ENCODE measurements around the gene BTAF1.
"Not testable (repeated sequence)": the region's sequence is repeated elsewhere in the genome, so short reads cannot be mapped to it uniquely, and the experiment has no call there.

The BTAF1 gene

GRCh38 chr10:92024700-92025099 is 101.1 kb downstream of the BTAF1 start:
- DNase-seq, result no peak
- intact Hi-C loops (cut with DNase I), result no loop called here

- DNase-seq; intact Hi-C loops (cut with DNase I): not testable (repeated sequence)
These were observed 101.8 kb downstream of the BTAF1 start for GRCh38 chr10:92025340-92025739.

- intact Hi-C loops (cut with DNase I), result no loop called here
These were observed 103.6 kb downstream of the BTAF1 start for GRCh38 chr10:92027141-92027540.

GRCh38 chr10:92031580-92031979 is 108.0 kb downstream of the BTAF1 start:
- intact Hi-C loops (cut with DNase I), result no loop called here
- no peak for DNase-seq

More at GRCh38 chr10:92027141-92027540, 103.6 kb downstream of the BTAF1 start:
- DNase-seq, result no peak

GRCh38 chr10:92033070-92033469 is 109.5 kb downstream of the BTAF1 start:
- DNase-seq; intact Hi-C loops (cut with DNase I): not testable (repeated sequence)

GRCh38 chr10:92038949-92039348 is 115.4 kb downstream of the BTAF1 start:
- intact Hi-C loops (cut with DNase I), result no loop called here
- DNase-seq, result no peak

GRCh38 chr10:92042541-92042940 is 119.0 kb downstream of the BTAF1 start:
- no peak for DNase-seq

GRCh38 chr10:92045641-92046106 is 122.1 kb downstream of the BTAF1 start:
- intact Hi-C loops (cut with DNase I), result no loop called here
- peak in 5 of 42 donors; percentile 4 to 18 (median 10) for DNase-seq

More at GRCh38 chr10:92042541-92042940, 119.0 kb downstream of the BTAF1 start:
- intact Hi-C loops (cut with DNase I), result no loop called here

- DNase-seq, result no peak
- intact Hi-C loops (cut with DNase I), result no loop called here
These were observed 123.6 kb downstream of the BTAF1 start for GRCh38 chr10:92047215-92047614.

GRCh38 chr10:92052088-92052487 is 128.5 kb downstream of the BTAF1 start:
- no peak for DNase-seq
- intact Hi-C loops (cut with DNase I), result no loop called here

- intact Hi-C loops (cut with DNase I), result no loop called here
These were observed 129.2 kb downstream of the BTAF1 start for GRCh38 chr10:92052741-92053140.

GRCh38 chr10:92054807-92055206 is 131.2 kb downstream of the BTAF1 start:
- no peak for DNase-seq

More at GRCh38 chr10:92052741-92053140, 129.2 kb downstream of the BTAF1 start:
- no peak for DNase-seq

GRCh38 chr10:92062273-92062672 is 138.7 kb downstream of the BTAF1 start:
- intact Hi-C loops (cut with DNase I), result no loop called here
- no peak for DNase-seq

More at GRCh38 chr10:92054807-92055206, 131.2 kb downstream of the BTAF1 start:
- intact Hi-C loops (cut with DNase I), result no loop called here

- intact Hi-C loops (cut with DNase I), result no loop called here
- no peak for DNase-seq
These were observed 140.9 kb downstream of the BTAF1 start for GRCh38 chr10:92064506-92064905.

- intact Hi-C loops (cut with DNase I), result no loop called here
- DNase-seq, result no peak
These were observed 142.8 kb downstream of the BTAF1 start for GRCh38 chr10:92066386-92066785.

GRCh38 chr10:92068900-92069299 is 145.3 kb downstream of the BTAF1 start:
- intact Hi-C loops (cut with DNase I), result no loop called here
- DNase-seq, result no peak

GRCh38 chr10:92074126-92074887 is 150.7 kb downstream of the BTAF1 start:
- no peak for DNase-seq
- intact Hi-C loops (cut with DNase I), result no loop called here

- no peak for DNase-seq
- intact Hi-C loops (cut with DNase I), result no loop called here
These were observed 152.3 kb downstream of the BTAF1 start for GRCh38 chr10:92075829-92076228.

GRCh38 chr10:92076722-92077121 is 153.2 kb downstream of the BTAF1 start:
- no peak for DNase-seq
- intact Hi-C loops (cut with DNase I), result no loop called here

GRCh38 chr10:92079003-92079402 is 155.4 kb downstream of the BTAF1 start:
- DNase-seq, result no peak
- intact Hi-C loops (cut with DNase I), result no loop called here
